HepG2 (cell line): ENCODE measurements around the gene G6PC2. TPM values are rescaled to one million over a fixed set of nuclear protein-coding genes. Genes with fewer than 3 reads are reported as not detected.

Experiments used
- ATAC-seq: fragments of 200-7000 bp; cut with Tn5 transposase; 3 replicates; pipeline ENCODE4 v1.9.1; 2020; ENCODE audit warnings: mild to moderate bottlenecking, moderate library complexity
- BruUV-seq: library from RNA; stranded (reverse); fragments of 400-500 nt; replicated peaks from 2 replicates; lab custom pipeline; 2021; lab: Mats Ljungman, UMichigan
- CTCF ChIA-PET: fragments of 300-600 bp; formaldehyde crosslinking; extraction: SDS; loops from one replicate; lab custom pipeline; 2021; ENCODE audit warnings: low total read pairs, inconsistent platforms, low intra/inter-chr PET ratio; lab: Yijun Ruan, JAX
- POLR2A ChIA-PET: fragments of 350-600 bp; sonication (Branson Sonifier 250); formaldehyde crosslinking; loops from one replicate; lab custom pipeline; 2020; ENCODE audit warnings: antibody characterized with exemption, inconsistent platforms; lab: Yijun Ruan, JAX
- DNase-seq: peaks from one replicate; pipeline ENCODE4 v3.0.0-alpha.2; 2015; ENCODE audit warnings: low spot score
- FAIRE-seq: peaks from 3 replicates; lab custom pipeline; 2011; peaks lifted over from hg19 to GRCh38; lab: Jason Lieb, UNC
- H2AFZ ChIP-seq: one replicate; pipeline ENCODE4 v1.6.1; 2011; ENCODE audit warnings: low read length, inconsistent platforms
- H3K27ac ChIP-seq: fragments of 300-600 bp; 3 replicates; pipeline ENCODE4 v1.8.0; 2011; ENCODE audit warnings: mixed run types, mild to moderate bottlenecking, mixed read lengths, low read length, inconsistent platforms; ENCODE audit not compliant: insufficient read depth; ENCODE audit errors: extremely low read length
- H3K27me3 ChIP-seq, 2 experiments: fragments of 200-600 bp in 1 of 2; 2 replicates in 1 of 2; 3 replicates in 1 of 2; pipeline versions ENCODE4 v1.6.0 to v1.8.0; 2011; ENCODE audit warnings: low read length in 2 of 2, mild to moderate bottlenecking in 2 of 2, moderate library complexity in 2 of 2, inconsistent platforms in 1 of 2; ENCODE audit not compliant: insufficient read depth in 2 of 2, control insufficient read depth in 1 of 2
- H3K36me3 ChIP-seq, 2 experiments: fragments of 200-600 bp in 1 of 2; replicated peaks in 1 of 2; 2 replicates in 1 of 2; 3 replicates in 1 of 2; pipeline versions ENCODE4 v1.5.1 to v1.8.0; 2011; ENCODE audit warnings: low read length in 2 of 2, inconsistent platforms in 1 of 2; ENCODE audit not compliant: insufficient read depth in 2 of 2, control insufficient read depth in 1 of 2
- H3K4me1 ChIP-seq: 2 replicates; pipeline ENCODE4 v1.5.1; 2012; ENCODE audit warnings: low read length, inconsistent platforms; ENCODE audit not compliant: insufficient read depth
- H3K4me2 ChIP-seq: 2 replicates; pipeline ENCODE4 v1.6.0; 2011; ENCODE audit warnings: low read depth, low read length, inconsistent platforms
- H3K4me3 ChIP-seq, 3 experiments: fragments of 200-600 bp in 1 of 3; sonication (generic), shearing (Covaris generic) in 1 of 3; replicated peaks in 1 of 3; 2 replicates each; pipeline ENCODE4 v1.5.1; 2011 to 2016; ENCODE audit warnings: low read length in 3 of 3, inconsistent platforms in 2 of 3, low read depth in 2 of 3, mild to moderate bottlenecking in 2 of 3, control low read depth in 1 of 3, mixed read lengths in 1 of 3; ENCODE audit not compliant: insufficient read depth in 1 of 3
- H3K79me2 ChIP-seq: one replicate; pipeline ENCODE4 v1.6.1; 2011; ENCODE audit warnings: low read length, inconsistent platforms; ENCODE audit not compliant: insufficient read depth
- H3K9ac ChIP-seq: 2 replicates; pipeline ENCODE4 v1.6.0; 2011; ENCODE audit warnings: mild to moderate bottlenecking, low read depth, low read length, inconsistent platforms; ENCODE audit not compliant: insufficient read depth
- H3K9me3 ChIP-seq: 2 replicates; pipeline ENCODE4 v1.5.1; 2012; ENCODE audit warnings: mild to moderate bottlenecking, low read length
- H4K20me1 ChIP-seq: 2 replicates; pipeline ENCODE4 v1.6.0; 2011; ENCODE audit warnings: inconsistent platforms, mild to moderate bottlenecking, low read length, moderate library complexity; ENCODE audit not compliant: insufficient read depth
- ARID3A ChIP-seq: IDR thresholded peaks from 2 replicates; pipeline ENCODE4 v1.6.1; 2012; ENCODE audit warnings: low read depth, low read length, improper control_type of control experiment
- GPN1 ChIP-seq: sonication (generic); formaldehyde crosslinking; IDR thresholded peaks from 2 replicates; pipeline ENCODE4 v1.5.1; 2020; ENCODE audit warnings: missing genetic modification reagents, borderline replicate concordance
- RAD21 ChIP-seq: fragments of 450-650 bp; formaldehyde crosslinking; IDR thresholded peaks from 2 replicates; pipeline ENCODE4 v1.5.0; 2020; ENCODE audit warnings: mild to moderate bottlenecking
- SMC3 ChIP-seq: IDR thresholded peaks from 2 replicates; pipeline ENCODE4 v1.6.1; 2011; ENCODE audit warnings: low read length, improper control_type of control experiment
- STAG1 ChIP-seq: sonication (generic); formaldehyde crosslinking; IDR thresholded peaks from 2 replicates; pipeline ENCODE4 v1.4.0; 2020; ENCODE audit warnings: missing genetic modification reagents
- ZNF382 ChIP-seq: sonication (generic); formaldehyde crosslinking; IDR thresholded peaks from 2 replicates; pipeline ENCODE4 v1.5.0; 2020; ENCODE audit warnings: missing genetic modification reagents, mild to moderate bottlenecking, borderline replicate concordance
- WGBS: methylation state at CpG from one replicate; pipeline ENCODE4 v1.1.6; 2017; ENCODE audit warnings: low lambda C conversion rate; 5-methylcytosine and 5-hydroxymethylcytosine counted together
- in situ Hi-C: cut with HindIII; loops from 2 replicates; pipeline ENCODE4 v1.10.0; 2017; ENCODE audit warnings: low pct_unique_long_range_greater_than_20kb; ENCODE audit not compliant: extremely low pct_ligation_motif_present
- intact Hi-C: fragments of 100-400 bp; cut with micrococcal nuclease; formaldehyde crosslinking; loops from one replicate; pipeline ENCODE4 v1.10.0; 2022; ENCODE audit not compliant: unreplicated experiment
- polyA plus RNA-seq, 8 experiments: library from polyadenylated mRNA; depleted of rRNA in 3 of 8; stranded (reverse) in 7 of 8; unstranded in 1 of 8; fragments of >200 nt; fragmentation: Illumina TruSeq in 4 of 8; extraction: Trizol in 4 of 8; gene quantifications; 2 replicates each; pipeline versions ENCODE4 v1.2.1 to v1.2.3, GENCODE V29; 2011 to 2016; ENCODE audit warnings: low read depth in 4 of 8, missing spikeins in 1 of 8, mixed read lengths in 1 of 8; ENCODE audit not compliant: insufficient read depth in 1 of 8
- total RNA-seq, 5 experiments: library from RNA; depleted of rRNA; stranded (reverse); fragments of >200 nt; fragmentation: Illumina TruSeq; extraction: Trizol; gene quantifications; 2 replicates each; pipeline ENCODE4 v1.2.3, GENCODE V29; 2016; ENCODE audit warnings: low read depth in 1 of 5
- TF ChIP-seq, protein P1 (sequence below): IDR thresholded peaks from 2 replicates; pipeline ENCODE4 v1.4.0; 2020; ENCODE audit warnings: mild to moderate bottlenecking, missing genetic modification reagents
- TF ChIP-seq, protein P2 (sequence below): sonication (generic); formaldehyde crosslinking; IDR thresholded peaks from 2 replicates; pipeline ENCODE4 v1.5.0; 2020; ENCODE audit warnings: mild to moderate bottlenecking, missing genetic modification reagents, moderate library complexity

Gene G6PC2
- total and polyA plus RNA-seq, 2 of the 13 experiments (the other 11 are each of a cell fraction or from before 2014, with no cell fraction given) = not detected

DNA sequence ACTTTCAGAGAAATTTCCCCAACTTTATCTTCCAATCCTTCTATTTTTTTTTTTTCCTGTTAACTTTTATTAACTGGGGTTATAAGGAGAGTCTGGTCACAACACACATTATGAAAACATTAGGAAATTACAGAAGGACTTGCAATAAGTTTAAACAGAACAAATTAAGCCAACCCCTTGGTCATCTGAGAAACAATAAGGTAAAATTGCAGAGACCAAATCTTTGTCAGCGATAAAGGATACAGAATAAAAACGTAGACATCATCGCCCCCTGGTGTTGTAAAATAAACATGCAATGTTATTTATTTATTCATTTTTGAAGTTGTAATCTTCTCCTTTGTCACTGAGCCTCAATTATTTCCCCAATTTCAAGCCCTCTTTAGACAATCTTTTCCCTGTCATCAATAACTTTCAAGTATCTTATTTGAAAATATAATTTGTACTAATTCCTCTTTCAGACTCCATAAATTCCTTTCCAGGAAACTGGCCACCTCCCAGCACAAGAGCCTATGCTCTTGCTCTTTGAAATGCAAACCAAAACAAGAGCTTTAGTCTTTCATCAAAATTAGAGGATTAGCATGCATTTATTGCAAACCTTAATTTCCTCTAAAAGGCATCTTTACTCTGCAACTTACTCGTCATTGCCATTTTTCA is 19.5 kb downstream of the G6PC2 start:
- Histone ChIP-seq H3K4me1 (no peaks in the 10 kb centered on the region), H3K9ac (no peak overlapping the region), H3K4me2 (no peak overlapping the region), H2AFZ (no peak overlapping the region), H3K79me2 (no peaks in the 10 kb centered on the region), H3K4me3 (no peak overlapping the region), H3K27ac (no peak overlapping the region), H4K20me1 (no peaks in the 10 kb centered on the region), H3K36me3 (no peaks in the 10 kb centered on the region), H3K9me3 (no peaks in the 10 kb centered on the region), H3K27me3 (peaks cover 0 to 8% of the 10 kb centered on the region in 2 experiments; a peak in 2 of 5 replicates)
- intact Hi-C loops (loop anchor here (1.0 kb wide), 2 partner anchors 147 to 573 kb away; no protein-coding TSS in a partner anchor), in situ Hi-C loops (loop anchor here (5.0 to 25.0 kb wide), 2 partner anchors 573 to 783 kb away; no protein-coding TSS in a partner anchor)
- POLR2A ChIA-PET = no interaction called here
- no TSS peak for BruUV-seq
- WGBS = 7% methylated on average over 4 of the region's 4 CpGs
- DNase-seq = peak; percentile 34
- 0 out of 2 replicates have a peak, but pooled peaks have one; percentile 22 for TF ChIP-seq RAD21
- peak; percentile 38; the same call in 1 of the 2 replicates for TF ChIP-seq ARID3A
- no peak for TF ChIP-seq GPN1 (CRISPR knock-in tag)
- peak; percentile 87 for TF ChIP-seq STAG1 (CRISPR knock-in tag)
- peak; percentile 73; the same call in 1 of the 2 replicates for TF ChIP-seq SMC3
- TF ChIP-seq, protein P1, sequence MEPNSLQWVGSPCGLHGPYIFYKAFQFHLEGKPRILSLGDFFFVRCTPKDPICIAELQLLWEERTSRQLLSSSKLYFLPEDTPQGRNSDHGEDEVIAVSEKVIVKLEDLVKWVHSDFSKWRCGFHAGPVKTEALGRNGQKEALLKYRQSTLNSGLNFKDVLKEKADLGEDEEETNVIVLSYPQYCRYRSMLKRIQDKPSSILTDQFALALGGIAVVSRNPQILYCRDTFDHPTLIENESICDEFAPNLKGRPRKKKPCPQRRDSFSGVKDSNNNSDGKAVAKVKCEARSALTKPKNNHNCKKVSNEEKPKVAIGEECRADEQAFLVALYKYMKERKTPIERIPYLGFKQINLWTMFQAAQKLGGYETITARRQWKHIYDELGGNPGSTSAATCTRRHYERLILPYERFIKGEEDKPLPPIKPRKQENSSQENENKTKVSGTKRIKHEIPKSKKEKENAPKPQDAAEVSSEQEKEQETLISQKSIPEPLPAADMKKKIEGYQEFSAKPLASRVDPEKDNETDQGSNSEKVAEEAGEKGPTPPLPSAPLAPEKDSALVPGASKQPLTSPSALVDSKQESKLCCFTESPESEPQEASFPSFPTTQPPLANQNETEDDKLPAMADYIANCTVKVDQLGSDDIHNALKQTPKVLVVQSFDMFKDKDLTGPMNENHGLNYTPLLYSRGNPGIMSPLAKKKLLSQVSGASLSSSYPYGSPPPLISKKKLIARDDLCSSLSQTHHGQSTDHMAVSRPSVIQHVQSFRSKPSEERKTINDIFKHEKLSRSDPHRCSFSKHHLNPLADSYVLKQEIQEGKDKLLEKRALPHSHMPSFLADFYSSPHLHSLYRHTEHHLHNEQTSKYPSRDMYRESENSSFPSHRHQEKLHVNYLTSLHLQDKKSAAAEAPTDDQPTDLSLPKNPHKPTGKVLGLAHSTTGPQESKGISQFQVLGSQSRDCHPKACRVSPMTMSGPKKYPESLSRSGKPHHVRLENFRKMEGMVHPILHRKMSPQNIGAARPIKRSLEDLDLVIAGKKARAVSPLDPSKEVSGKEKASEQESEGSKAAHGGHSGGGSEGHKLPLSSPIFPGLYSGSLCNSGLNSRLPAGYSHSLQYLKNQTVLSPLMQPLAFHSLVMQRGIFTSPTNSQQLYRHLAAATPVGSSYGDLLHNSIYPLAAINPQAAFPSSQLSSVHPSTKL (CRISPR knock-in tag) = 0 out of 2 replicates have a peak, but pooled peaks have one; percentile 15
- no peak for TF ChIP-seq ZNF382
- TF ChIP-seq, protein P2, sequence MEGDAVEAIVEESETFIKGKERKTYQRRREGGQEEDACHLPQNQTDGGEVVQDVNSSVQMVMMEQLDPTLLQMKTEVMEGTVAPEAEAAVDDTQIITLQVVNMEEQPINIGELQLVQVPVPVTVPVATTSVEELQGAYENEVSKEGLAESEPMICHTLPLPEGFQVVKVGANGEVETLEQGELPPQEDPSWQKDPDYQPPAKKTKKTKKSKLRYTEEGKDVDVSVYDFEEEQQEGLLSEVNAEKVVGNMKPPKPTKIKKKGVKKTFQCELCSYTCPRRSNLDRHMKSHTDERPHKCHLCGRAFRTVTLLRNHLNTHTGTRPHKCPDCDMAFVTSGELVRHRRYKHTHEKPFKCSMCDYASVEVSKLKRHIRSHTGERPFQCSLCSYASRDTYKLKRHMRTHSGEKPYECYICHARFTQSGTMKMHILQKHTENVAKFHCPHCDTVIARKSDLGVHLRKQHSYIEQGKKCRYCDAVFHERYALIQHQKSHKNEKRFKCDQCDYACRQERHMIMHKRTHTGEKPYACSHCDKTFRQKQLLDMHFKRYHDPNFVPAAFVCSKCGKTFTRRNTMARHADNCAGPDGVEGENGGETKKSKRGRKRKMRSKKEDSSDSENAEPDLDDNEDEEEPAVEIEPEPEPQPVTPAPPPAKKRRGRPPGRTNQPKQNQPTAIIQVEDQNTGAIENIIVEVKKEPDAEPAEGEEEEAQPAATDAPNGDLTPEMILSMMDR (CRISPR knock-in tag) = peak; percentile 73
- CTCF ChIA-PET = interaction anchor here (0.7 to 2.9 kb wide), 3 partner anchors 100 to 573 kb away, joined by 3 to 50 read pairs (median 36); no protein-coding TSS in a partner anchor
- peak; percentile 45; the same call in 1 of the 3 replicates for ATAC-seq
- no peak for FAIRE-seq
